SK-N-SH (cell line): ENCODE results near the gene FEV. TPM values are rescaled to one million over a fixed set of nuclear protein-coding genes. Genes with fewer than 3 reads are reported as not detected.

Source experiments
- CTCF ChIA-PET: fragments of 300-600, 350-600 bp; formaldehyde crosslinking; extraction: SDS; loops from one replicate; lab custom pipeline; 2021; lab: Yijun Ruan, JAX
- POLR2A ChIA-PET: fragments of 350-600 bp; sonication (Branson Sonifier 250); formaldehyde crosslinking; extraction: SDS; loops from one replicate; lab custom pipeline; 2020; ENCODE audit warnings: antibody characterized with exemption, inconsistent platforms; lab: Yijun Ruan, JAX
- DNase-seq: peaks from one replicate; pipeline ENCODE4 v3.0.0; 2012
- H2AFZ ChIP-seq: fragments of 200-600 bp; sonication (generic); 2 replicates; pipeline ENCODE4 v1.8.1; 2016; ENCODE audit warnings: antibody characterized with exemption, mild to moderate bottlenecking, low read depth
- H3F3A ChIP-seq: fragments of 200-600 bp; sonication (generic); replicated peaks from 2 replicates; pipeline ENCODE3; 2016; ENCODE audit warnings: antibody characterized with exemption, mild to moderate bottlenecking; ENCODE audit not compliant: insufficient read depth
- H3K27ac ChIP-seq, 2 experiments: fragments of 200-500 bp in 1 of 2; fragments of 200-600 bp in 1 of 2; sonication (Bioruptor generic) in 1 of 2; sonication (generic), shearing (Covaris generic) in 1 of 2; 2 replicates each; pipeline versions ENCODE4 v1.5.1 to v1.6.1; 2014 to 2016; ENCODE audit warnings: low read depth in 2 of 2, inconsistent platforms in 1 of 2, low read length in 1 of 2, mild to moderate bottlenecking in 1 of 2, mixed read lengths in 1 of 2
- H3K27me3 ChIP-seq: fragments of 200-600 bp; sonication (generic), shearing (Covaris generic); 2 replicates; pipeline ENCODE4 v1.6.1; 2016; ENCODE audit warnings: mixed run types; ENCODE audit not compliant: insufficient read depth
- H3K36me3 ChIP-seq, 2 experiments: fragments of 200-500 bp in 1 of 2; fragments of 200-600 bp in 1 of 2; sonication (Bioruptor generic) in 1 of 2; sonication (generic) in 1 of 2; replicated peaks in 1 of 2; 2 replicates each; pipeline versions ENCODE3 to v1.5.1; 2014 to 2016; ENCODE audit warnings: low read length in 1 of 2, mild to moderate bottlenecking in 1 of 2; ENCODE audit not compliant: insufficient read depth in 2 of 2, control insufficient read depth in 1 of 2
- H3K4me1 ChIP-seq, 2 experiments: fragments of 200-500 bp in 1 of 2; fragments of 200-600 bp in 1 of 2; sonication (Bioruptor generic) in 1 of 2; sonication (generic), shearing (Covaris generic) in 1 of 2; 2 replicates each; pipeline versions ENCODE4 v1.5.1 to v1.6.1; 2014 to 2016; ENCODE audit warnings: low read depth in 1 of 2, low read length in 1 of 2, mixed run types in 1 of 2; ENCODE audit not compliant: insufficient read depth in 2 of 2, control insufficient read depth in 1 of 2
- H3K4me2 ChIP-seq: fragments of 200-600 bp; sonication (generic), shearing (Covaris generic); 2 replicates; pipeline ENCODE4 v1.6.1; 2017; ENCODE audit warnings: mixed run types
- H3K4me3 ChIP-seq, 2 experiments: fragments of 200-500 bp in 1 of 2; fragments of 200-600 bp in 1 of 2; sonication (Bioruptor generic) in 1 of 2; sonication (generic), shearing (Covaris generic) in 1 of 2; 2 replicates each; pipeline versions ENCODE4 v1.5.1 to v1.8.1; 2014 to 2016; ENCODE audit warnings: low read depth in 2 of 2, inconsistent platforms in 1 of 2, low read length in 1 of 2, mild to moderate bottlenecking in 1 of 2, mixed read lengths in 1 of 2, moderate library complexity in 1 of 2
- H3K79me2 ChIP-seq: fragments of 200-600 bp; sonication (generic); 2 replicates; pipeline ENCODE4 v1.8.1; 2017; ENCODE audit warnings: mild to moderate bottlenecking; ENCODE audit not compliant: insufficient read depth
- H3K9ac ChIP-seq: fragments of 200-600 bp; sonication (generic); 2 replicates; pipeline ENCODE4 v1.6.1; 2017; ENCODE audit warnings: mixed run types
- H3K9me2 ChIP-seq: fragments of 200-600 bp; sonication (generic); 2 replicates; pipeline ENCODE4 v1.6.1; 2017; ENCODE audit warnings: mixed run types
- H3K9me3 ChIP-seq: fragments of 200-600 bp; sonication (generic); 2 replicates; pipeline ENCODE4 v1.6.1; 2017; ENCODE audit warnings: mixed run types, mild to moderate bottlenecking, moderate library complexity
- H4K20me1 ChIP-seq: fragments of 200-600 bp; sonication (generic); 2 replicates; pipeline ENCODE4 v1.6.1; 2017; ENCODE audit warnings: mild to moderate bottlenecking, mixed run types; ENCODE audit not compliant: insufficient read depth
- CHD2 ChIP-seq: fragments of 150-350 bp; IDR thresholded peaks from 2 replicates; pipeline ENCODE4 v1.6.1; 2018; ENCODE audit warnings: low read length; ENCODE audit not compliant: partially characterized antibody
- CTCF ChIP-seq: fragments of 200-600 bp; sonication (generic); IDR thresholded peaks from 2 replicates; pipeline ENCODE4 v1.6.1; 2017; ENCODE audit warnings: antibody characterized with exemption, mild to moderate bottlenecking, moderate library complexity
- EP300 ChIP-seq, 2 experiments: IDR thresholded peaks; 2 replicates each; pipeline versions ENCODE4 v1.4.0 to v1.6.1; 2012; ENCODE audit warnings: borderline replicate concordance in 1 of 2, low read depth in 1 of 2, low read length in 1 of 2
- FOSL2 ChIP-seq: IDR thresholded peaks from 2 replicates; pipeline ENCODE4 v1.4.0; 2012; ENCODE audit warnings: low read depth, mild to moderate bottlenecking, moderate library complexity, borderline replicate concordance
- GATA2 ChIP-seq: sonication (generic); formaldehyde crosslinking; IDR thresholded peaks from 2 replicates; pipeline ENCODE4 v1.5.0; 2020; ENCODE audit warnings: mild to moderate bottlenecking, missing genetic modification reagents
- IRF3 ChIP-seq: fragments of 150-350 bp; IDR thresholded peaks from 2 replicates; pipeline ENCODE4 v1.6.1; 2016; ENCODE audit warnings: mild to moderate bottlenecking, low read depth, low read length
- JUND ChIP-seq: IDR thresholded peaks from 2 replicates; pipeline ENCODE4 v1.4.0; 2012
- MAX ChIP-seq: IDR thresholded peaks from 2 replicates; pipeline ENCODE4 v1.4.0; 2012; ENCODE audit warnings: low read depth
- MXI1 ChIP-seq: IDR thresholded peaks from 2 replicates; pipeline ENCODE4 v1.6.1; 2012; ENCODE audit warnings: mild to moderate bottlenecking, low read depth, low read length, improper control_type of control experiment
- TCF12 ChIP-seq: IDR thresholded peaks from 2 replicates; pipeline ENCODE4 v1.4.0; 2012
- WGBS: methylation state at CpG from one replicate; pipeline ENCODE4 v1.1.6; 2017; ENCODE audit warnings: low lambda C conversion rate; 5-methylcytosine and 5-hydroxymethylcytosine counted together
- polyA plus RNA-seq, 3 experiments: library from polyadenylated mRNA; depleted of rRNA; stranded (reverse); fragments of >200 nt; gene quantifications; 2 replicates each; pipeline ENCODE4 v1.2.3, GENCODE V29; 2012
- TF ChIP-seq, protein P1 (sequence below): IDR thresholded peaks from 2 replicates; pipeline ENCODE4; 2012

FEV gene
- polyA plus RNA-seq, 1 of the 3 experiments (the other 2 are of a cell fraction) = 0.53 TPM

GRCh38 chr2:218983263-218983933 lies 1.6 kb downstream of the FEV start:
- no peaks in the 10 kb centered on the region for H3K79me2 ChIP-seq
- H4K20me1 ChIP-seq = no peaks in the 10 kb centered on the region
- H3K9me2 ChIP-seq = no peaks in the 10 kb centered on the region
- ChIA-PET POLR2A (interaction anchor here (1.5 to 6.4 kb wide), 5 partner anchors 9 to 28 kb away, joined by 3 to 89 read pairs (median 9); no protein-coding TSS in a partner anchor), CTCF (interaction anchor here (0.8 to 12.4 kb wide), 15 partner anchors 10 to 176 kb away, joined by 3 to 208 read pairs (median 9); partner anchors contain the start of genes CDK5R2 and CRYBA2)
- H3K9me3 ChIP-seq = no peaks in the 10 kb centered on the region
- H3K27ac ChIP-seq = peak overlapping the region in 1 of 2 experiments; percentile 89; a peak in 2 of 4 replicates
- H2AFZ ChIP-seq = no peak overlapping the region
- WGBS = 54% methylated on average over 17 of the region's 23 CpGs
- H3K4me2 ChIP-seq = no peak overlapping the region
- peaks cover 42% of the 10 kb centered on the region for H3K27me3 ChIP-seq
- H3K36me3 ChIP-seq = no peaks in the 10 kb centered on the region
- peaks cover 0 to 35% of the 10 kb centered on the region in 2 experiments; a peak in 2 of 4 replicates for H3K4me1 ChIP-seq
- peak; percentile 68 for DNase-seq
- peak overlapping the region; percentile 16 to 45; a peak in 3 of 4 replicates for H3K4me3 ChIP-seq
- no peak overlapping the region for H3K9ac ChIP-seq
- H3F3A ChIP-seq = no peaks in the 10 kb centered on the region
- TF ChIP-seq EP300 (IDR thresholded peaks at IDR 0.05; ENCODE audit: borderline replicate concordance in 1 of 2, low read depth in 1 of 2, low read length in 1 of 2) (no peak), MXI1 (peak; percentile 42; the same call in 1 of the 2 replicates)
- TF ChIP-seq, protein P1, sequence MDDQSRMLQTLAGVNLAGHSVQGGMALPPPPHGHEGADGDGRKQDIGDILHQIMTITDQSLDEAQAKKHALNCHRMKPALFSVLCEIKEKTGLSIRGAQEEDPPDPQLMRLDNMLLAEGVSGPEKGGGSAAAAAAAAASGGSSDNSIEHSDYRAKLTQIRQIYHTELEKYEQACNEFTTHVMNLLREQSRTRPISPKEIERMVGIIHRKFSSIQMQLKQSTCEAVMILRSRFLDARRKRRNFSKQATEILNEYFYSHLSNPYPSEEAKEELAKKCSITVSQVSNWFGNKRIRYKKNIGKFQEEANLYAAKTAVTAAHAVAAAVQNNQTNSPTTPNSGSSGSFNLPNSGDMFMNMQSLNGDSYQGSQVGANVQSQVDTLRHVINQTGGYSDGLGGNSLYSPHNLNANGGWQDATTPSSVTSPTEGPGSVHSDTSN = no peak

- Histone ChIP-seq H3K79me2 (no peaks in the 10 kb centered on the region), H3K27ac (peak overlapping the region in 1 of 2 experiments; percentile 89; a peak in 2 of 4 replicates), H3K9me2 (no peaks in the 10 kb centered on the region), H3F3A (no peaks in the 10 kb centered on the region), H3K4me3 (peak overlapping the region in 1 of 2 experiments; percentile 45; a peak in 1 of 4 replicates), H2AFZ (no peak overlapping the region)
- 66% methylated on average over 15 of the region's 28 CpGs for WGBS
- no peak for TF ChIP-seq FOSL2
- no peak for TF ChIP-seq TCF12
- TF ChIP-seq EP300 (IDR thresholded peaks at IDR 0.05; ENCODE audit: borderline replicate concordance in 1 of 2, low read depth in 1 of 2, low read length in 1 of 2) = no peak
- no peak for TF ChIP-seq MAX
- no peak for TF ChIP-seq CHD2
- TF ChIP-seq, protein P1 = no peak
- TF ChIP-seq GATA2 (CRISPR knock-in tag) = no peak
- TF ChIP-seq MXI1 = no peak
- TF ChIP-seq JUND = no peak
- no peak for TF ChIP-seq IRF3
- TF ChIP-seq CTCF = no peak
- TF ChIP-seq, all 33 proteins: peak for 0
- CTCF ChIA-PET = interaction anchor here (0.8 to 12.4 kb wide), 15 partner anchors 9 to 177 kb away, joined by 3 to 208 read pairs (median 11); partner anchors contain the start of genes CDK5R2 and CRYBA2
- no peak overlapping the region for H3K9ac ChIP-seq
- H3K4me1 ChIP-seq = peaks cover 0 to 34% of the 10 kb centered on the region in 2 experiments; a peak in 2 of 4 replicates
- no peaks in the 10 kb centered on the region for H4K20me1 ChIP-seq
- H3K9me3 ChIP-seq = no peaks in the 10 kb centered on the region
- H3K4me2 ChIP-seq = no peak overlapping the region
- POLR2A ChIA-PET = interaction anchor here (1.2 to 6.4 kb wide), 3 partner anchors 14 to 19 kb away, joined by 4 to 89 read pairs (median 21); no protein-coding TSS in a partner anchor
- H3K36me3 ChIP-seq = no peaks in the 10 kb centered on the region
- DNase-seq = peak; percentile 7
- H3K27me3 ChIP-seq = peaks cover 42% of the 10 kb centered on the region
These were observed 2.3 kb downstream of the FEV start for GRCh38 chr2:218982586-218983262.
